CD4-positive, alpha-beta T cell treated with Interleukin-2 at 100 ng/mL for 4 hours (primary cell): ENCODE measurements around the gene JADE2.
"Not testable (repeated sequence)": the region's sequence is repeated elsewhere in the genome, so short reads cannot be mapped to it uniquely, and the experiment has no call there.

Experiments used
- DNase-seq: peaks from one replicate; pipeline ENCODE4 v3.0.0-alpha.2; 2020; ENCODE audit warnings: low spot score

The JADE2 gene

DNA sequence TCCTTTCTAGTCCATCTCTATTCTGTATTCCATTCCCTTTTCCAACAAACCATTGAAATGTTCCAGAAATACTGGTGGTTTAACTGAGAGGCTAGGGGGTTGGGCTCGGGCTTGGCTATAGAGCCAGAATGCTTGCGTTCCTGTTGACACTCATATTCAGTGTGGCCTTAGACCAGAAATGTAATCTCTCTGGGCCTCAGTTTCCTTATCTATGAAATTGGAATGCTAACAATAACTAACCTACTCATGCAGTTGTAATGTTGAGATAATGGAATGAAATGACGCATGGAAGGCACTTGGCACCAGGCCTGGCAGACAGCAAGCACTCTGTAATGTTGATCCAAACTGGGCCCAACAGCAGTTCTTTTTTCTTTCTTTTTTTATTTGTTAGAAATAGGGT lies 26.8 kb downstream of the JADE2 start:
- no peak for DNase-seq

DNA sequence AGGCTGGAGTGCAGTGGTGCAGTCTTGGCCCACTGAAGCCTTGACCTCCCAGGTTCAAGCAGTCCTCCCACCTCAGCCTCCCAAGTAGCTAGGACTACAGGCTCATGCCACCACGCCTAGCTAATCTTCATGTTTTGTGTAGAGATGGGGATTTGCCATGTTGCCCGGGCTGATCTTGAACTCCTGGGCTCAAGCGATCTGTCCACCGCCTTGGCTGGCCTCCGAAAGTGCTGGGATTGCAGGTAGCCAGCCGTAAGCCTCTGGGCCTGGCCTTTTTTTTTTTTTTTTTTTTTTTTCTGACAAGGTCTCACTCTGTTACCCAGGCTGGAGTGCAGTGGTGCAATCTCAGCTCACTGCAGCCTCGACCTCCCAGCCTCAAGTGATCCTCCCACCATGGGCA lies 27.2 kb downstream of the JADE2 start:
- not testable (repeated sequence) for DNase-seq

DNA sequence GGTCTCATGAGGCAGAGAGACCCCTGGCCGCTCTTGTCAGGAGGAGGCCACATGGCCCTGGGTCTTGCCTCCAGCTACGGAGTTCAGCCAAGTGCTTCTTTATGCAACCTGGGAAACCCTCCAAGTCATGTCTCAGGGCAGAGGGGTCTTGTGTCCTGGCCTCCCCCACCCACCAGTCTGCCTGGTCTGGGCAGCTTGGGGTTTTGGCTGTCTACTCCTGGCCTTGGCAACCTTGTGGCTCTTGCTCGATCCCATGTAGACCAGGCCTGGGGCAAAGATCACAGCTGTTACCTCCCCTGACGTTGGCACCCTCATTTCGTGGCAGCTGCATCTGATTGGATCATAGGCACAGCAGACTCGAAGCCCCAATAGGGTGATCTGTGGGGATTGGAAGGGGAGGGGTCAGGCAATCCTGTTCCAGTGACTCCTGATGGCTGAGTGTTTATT lies 28.4 kb downstream of the JADE2 start:
- DNase-seq, result no peak

DNA sequence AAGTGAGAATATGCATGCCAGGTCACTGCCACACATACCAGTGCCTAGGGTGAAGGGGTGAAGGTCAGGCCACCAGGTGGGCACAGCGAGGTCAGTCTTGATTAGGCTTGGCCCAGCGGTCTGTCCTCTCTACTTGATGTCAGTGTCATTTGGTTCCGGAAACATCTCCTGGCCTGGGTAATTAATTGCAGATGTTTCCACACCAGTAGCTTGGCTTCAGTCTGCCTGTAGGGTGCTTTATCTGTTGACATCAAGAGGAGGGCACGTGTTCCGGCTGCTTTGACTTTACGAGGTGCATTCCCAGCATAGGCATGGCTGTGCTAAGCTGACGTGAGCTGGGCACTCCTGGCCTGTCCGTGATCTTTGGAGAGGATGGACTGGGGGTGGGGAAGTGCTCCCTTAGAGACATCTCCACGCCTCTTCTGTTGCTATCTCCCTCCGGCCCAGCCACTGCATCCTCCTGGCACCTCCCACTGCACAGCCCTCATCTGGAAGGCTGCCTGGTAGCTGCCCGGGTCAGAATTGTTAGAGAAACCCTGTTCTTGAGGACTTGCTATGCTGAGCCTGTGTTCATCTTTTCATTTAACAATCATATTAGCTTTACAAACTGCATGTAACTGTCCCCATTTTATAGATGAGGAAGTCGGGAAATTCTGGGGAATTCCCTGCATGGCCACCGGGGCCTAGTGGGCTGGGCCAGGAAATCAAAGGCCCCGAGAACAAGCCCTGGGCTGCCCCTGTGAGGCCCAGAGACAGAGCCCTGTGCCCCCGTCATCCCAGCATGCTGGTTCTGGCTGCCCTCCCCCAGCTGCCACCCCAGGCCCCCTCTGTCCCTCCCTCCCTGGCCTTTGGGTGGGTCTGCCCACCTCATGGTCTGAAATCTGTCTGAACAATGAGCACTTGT lies 29.1 kb downstream of the JADE2 start:
- peak; percentile 55 for DNase-seq

DNA sequence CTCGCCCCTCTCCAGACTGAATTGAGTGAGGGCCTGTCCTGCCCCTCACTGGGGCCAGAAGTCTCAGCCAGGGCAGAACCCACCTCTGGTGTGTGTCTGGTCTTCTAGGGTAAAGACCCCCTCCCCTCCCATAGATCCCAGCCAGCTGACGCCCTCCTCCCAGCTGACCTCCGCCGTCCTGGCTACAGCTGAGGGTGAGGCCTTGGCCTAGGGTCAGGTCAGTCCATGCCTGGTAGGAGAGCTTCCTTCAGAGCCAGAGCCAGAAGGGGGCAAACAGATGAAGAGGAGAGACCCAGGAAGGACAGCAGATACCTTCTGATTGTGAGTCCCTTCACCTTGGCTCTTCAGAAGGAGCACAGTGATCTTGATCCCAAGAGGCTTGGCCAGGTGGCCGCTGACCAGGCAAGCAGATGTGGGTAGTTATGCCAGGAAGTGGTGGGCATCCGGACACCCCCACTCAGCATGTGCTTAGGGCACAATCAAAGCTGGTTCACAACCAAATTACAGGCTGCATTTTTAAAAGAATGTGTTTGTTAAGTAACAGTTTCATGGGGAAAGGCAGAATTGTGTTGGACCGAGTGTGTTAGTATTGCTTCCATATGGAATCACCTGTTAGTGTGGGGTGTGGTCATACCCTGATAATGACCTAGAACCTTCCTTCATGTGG lies 29.9 kb downstream of the JADE2 start:
- DNase-seq, result no peak

DNA sequence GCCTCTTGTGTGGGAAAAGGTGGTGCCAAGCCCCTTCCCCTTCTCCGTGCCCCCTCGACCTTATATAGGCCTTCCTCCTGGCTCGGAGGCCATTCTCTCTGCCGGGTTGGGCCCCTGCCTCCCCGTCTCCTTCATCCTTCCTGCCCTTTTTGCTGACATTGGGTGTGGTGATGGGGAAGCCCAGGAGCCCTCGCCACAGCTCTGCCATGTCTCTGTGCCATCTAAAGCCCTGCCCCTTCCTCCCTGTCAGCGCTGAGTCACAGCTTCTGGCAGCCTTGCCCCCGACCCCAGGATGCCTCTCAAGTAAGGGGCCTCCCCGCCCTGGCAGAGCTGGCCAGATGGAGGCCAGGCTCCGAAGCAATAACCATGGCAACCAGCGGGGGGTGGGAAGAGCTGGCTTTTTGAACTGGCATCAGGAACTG lies 30.4 kb downstream of the JADE2 start:
- DNase-seq, result peak; percentile 90

DNA sequence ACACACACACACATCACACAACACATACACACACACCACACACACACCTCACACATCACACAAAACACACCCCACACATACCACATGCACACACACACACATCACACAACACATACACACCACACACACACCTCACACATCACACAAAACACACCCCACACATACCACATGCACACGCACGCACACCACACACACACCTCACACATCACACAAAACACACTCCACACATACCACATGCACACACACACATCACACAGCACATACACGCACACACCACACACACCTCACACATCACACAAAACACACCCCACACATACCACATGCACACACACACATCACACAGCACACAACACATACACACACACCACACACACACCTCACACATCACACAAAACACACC lies 31.1 kb downstream of the JADE2 start:
- not testable (repeated sequence) for DNase-seq

DNA sequence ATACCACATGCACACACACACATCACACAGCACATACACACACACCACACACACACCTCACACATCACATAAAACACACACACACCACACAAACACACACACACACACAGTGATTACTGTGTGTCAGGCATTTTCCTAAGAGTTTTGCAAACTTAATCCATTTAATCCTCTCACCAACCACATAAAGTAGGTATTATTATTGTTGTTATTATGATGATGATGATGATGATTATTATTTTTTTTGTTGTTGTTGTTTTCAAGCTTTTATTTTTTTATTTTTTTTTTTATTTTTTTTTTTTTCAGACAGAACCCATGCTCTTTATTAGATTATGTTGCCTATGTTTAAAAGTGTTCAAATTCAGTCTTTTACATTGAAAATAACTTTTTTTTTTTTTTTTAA lies 31.5 kb downstream of the JADE2 start:
- DNase-seq, result no peak

DNA sequence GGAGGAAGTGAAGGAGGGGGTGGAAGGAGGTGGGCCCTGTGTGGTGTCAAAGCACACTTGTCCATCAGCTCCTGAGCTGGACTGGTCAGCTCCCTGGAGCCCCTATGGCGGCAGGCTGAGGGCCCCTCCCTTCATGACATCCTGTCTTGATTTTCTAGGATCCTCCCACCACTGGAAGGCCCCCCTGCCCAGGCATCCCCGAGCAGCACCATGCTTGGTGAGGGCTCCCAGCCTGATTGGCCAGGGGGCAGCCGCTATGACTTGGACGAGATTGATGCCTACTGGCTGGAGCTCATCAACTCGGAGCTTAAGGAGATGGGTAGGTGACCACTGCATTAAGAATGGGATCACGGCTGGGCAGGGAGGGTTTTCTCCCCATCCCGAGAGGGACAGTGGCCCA lies 34.2 kb downstream of the JADE2 start:
- DNase-seq, result no peak

DNA sequence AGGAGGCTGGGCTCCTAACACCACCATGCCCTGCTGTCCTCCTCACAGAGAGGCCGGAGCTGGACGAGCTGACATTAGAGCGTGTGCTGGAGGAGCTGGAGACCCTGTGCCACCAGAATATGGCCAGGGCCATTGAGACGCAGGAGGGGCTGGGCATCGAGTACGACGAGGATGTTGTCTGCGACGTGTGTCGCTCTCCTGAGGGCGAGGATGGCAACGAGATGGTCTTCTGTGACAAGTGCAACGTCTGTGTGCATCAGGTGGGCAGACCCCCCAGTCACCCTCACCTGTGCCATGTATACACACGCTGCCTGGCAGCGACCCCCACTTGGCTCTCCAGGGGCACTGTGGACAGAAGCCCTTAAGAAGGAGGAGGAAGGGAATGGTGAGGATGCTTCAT lies 35.2 kb downstream of the JADE2 start:
- DNase-seq, result no peak

DNA sequence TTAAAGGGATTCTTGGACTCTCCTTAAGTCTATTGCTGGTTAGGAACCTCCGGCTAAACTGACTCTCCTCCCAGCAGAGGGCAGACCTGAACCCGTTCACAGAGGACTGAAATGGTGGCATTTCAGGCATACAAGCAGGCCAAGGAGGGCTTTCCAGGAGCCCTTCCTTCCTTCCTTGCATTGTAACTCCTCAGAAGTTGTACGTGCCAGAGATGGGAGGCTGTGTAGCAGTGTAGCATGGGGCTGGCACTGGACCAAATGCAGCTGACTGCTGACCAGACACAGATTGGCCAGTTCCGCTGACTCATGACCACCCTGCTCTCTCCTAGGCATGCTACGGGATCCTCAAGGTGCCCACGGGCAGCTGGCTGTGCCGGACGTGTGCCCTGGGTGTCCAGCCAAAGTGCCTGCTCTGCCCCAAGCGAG lies 36.4 kb downstream of the JADE2 start:
- DNase-seq, result no peak

DNA sequence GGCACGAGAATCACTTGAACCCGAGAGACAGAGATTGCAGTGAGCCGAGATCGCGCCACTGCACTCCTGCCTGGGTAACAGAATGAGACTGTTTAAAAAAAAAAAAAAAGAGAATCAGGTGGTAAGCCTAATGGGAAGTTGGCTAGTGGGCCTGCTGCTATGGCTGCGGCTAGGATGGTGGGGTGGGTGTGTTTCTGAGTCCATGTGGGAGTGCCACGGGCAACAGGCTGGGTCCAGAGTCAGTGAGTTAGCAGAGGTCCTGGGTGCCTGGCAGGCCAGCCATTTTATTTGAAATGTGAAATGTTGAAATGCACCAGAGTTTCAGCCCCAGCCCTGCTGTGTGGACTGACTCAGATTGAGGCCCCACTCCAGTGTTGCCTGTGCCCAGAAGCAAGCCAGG lies 37.8 kb downstream of the JADE2 start:
- no peak for DNase-seq

DNA sequence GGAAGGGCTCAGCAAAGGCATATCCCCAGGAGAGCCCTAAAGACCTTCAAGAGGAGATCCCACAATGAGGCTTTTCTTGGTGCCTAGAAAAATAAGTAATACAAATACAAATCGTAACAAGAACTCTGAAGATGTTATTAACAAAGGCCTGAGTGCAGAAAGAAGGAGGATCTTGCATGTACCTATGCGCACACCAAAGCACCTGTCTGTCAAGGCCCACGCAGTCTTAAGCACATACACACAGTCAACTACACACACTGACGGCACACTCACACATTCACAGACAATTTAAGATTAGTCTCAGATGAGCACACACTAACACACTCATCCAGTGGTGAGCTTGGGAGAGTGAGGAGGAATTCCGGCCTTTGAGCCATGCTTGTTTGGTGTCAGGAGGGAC lies 38.5 kb downstream of the JADE2 start:
- DNase-seq, result no peak

DNA sequence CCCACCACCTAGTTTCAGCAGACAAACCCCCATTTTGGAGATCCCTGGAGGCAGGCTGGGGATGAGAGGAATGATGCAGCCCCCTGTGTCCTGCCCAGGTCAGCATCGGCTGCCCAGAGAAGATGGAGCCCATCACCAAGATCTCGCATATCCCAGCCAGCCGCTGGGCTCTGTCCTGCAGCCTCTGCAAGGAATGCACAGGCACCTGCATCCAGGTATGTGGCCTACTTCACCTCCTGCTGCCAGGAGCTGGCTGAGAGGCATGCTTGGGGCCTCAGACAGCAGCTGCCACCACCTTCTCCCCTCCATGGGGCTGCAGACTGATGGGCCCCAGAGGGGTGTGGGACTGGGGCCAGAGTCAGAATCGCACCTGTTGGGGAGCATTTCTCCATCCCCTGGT lies 38.9 kb downstream of the JADE2 start:
- no peak for DNase-seq

DNA sequence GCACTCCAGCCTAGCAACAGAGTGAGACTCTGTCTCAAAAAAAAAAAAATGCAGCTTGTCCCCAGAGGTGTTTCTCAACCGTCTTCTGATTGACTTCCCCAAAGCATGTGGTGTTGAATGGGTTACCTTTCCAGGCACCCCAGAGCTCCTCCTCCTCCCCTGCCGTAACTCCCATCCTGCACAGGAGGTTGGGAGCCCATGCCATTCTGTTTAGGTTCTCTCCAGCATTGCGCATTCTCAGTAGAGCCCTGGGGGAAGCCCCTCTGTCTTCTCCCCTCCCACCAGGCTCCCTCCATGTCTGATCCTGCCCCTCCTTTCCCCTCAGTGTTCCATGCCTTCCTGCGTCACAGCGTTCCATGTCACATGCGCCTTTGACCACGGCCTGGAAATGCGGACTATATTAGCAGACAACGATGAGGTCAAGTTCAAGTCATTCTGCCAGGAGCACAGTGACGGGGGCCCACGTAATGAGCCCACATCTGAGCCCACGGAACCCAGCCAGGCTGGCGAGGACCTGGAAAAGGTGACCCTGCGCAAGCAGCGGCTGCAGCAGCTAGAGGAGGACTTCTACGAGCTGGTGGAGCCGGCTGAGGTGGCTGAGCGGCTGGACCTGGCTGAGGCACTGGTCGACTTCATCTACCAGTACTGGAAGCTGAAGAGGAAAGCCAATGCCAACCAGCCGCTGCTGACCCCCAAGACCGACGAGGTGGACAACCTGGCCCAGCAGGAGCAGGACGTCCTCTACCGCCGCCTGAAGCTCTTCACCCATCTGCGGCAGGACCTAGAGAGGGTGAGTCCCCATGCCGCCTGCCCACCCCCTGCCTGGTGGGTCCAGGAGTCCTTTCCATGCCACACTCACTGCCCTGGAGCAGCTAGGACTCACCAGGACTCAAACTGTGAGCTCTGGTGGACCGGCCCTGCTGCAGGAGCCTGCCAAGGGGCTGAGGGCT lies 40.6 kb downstream of the JADE2 start:
- no peak for DNase-seq

DNA sequence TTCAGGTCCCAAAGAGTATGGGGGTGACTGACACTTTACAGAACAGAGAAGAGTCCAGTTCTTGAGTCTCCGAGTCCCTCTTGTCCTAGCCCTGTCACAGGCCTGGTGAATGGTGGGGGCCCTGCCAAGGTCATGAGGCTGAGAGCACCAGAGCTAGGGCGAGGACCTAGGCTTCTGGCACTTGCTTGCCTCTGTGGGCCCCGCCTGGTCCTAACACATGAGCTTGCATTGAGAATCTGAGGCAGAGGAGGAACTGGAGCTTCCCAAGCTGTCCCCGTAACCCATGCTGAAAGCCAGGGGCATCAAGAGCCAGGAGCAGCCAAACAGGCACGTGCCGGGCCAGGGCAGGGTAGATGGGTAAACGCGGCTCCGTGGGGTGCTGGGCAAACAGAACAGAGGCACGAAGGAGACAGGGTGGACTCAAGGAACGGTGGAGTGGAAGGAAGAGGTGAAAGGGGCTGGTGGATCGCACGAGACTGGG lies 41.3 kb downstream of the JADE2 start:
- no peak for DNase-seq

DNA sequence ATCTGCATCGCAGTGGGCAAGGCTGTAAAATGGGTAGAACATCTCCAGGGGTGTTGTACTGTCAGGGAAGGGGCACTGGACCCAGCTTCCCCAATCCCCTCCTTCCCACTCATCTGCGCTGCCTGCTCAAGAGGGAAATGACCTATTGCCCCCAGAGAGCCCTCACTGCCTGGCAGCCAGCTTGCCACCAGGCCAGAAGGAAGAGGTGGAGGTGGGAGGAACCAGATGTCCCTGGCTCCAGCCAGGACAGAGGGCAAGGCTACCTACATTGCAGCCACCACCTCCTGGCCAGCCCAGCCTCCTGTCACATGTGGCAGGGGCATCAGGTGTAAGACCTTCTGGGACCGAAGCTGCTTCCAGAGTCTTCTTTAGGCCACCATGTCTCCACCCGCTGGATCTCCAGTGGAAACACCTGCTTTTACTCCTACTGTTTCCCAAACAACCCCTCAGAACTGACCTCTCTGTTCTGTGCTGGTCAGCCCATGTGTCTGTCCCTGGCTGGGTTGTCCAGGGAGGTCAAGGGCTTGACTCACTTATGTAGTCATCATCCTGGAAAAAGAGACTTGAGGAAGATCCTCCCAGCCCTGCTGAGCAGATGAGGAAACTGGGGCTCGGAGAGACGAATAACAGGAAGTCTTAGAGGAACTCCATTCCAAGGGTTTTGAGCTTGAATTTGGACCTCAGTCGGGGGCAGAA lies 42.3 kb downstream of the JADE2 start:
- DNase-seq, result no peak

DNA sequence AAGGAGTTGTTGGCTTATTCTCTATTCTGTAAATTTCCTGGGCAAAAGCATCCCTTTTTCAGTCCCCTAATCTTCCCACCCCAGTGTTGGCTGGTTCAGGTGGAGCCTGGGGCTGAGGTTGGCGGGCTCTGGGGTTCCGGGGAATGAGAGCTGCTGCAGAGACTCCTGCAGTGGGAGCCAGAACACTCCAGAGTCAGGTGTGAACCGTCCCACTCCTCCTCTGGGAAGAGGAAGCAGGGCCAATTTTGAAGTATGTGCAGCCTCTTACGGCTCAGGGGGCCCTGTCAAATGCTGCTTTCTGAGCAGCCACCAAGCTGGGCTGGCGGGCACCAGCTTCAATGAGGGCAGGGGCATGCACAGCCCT lies 42.8 kb downstream of the JADE2 start:
- no peak for DNase-seq

DNA sequence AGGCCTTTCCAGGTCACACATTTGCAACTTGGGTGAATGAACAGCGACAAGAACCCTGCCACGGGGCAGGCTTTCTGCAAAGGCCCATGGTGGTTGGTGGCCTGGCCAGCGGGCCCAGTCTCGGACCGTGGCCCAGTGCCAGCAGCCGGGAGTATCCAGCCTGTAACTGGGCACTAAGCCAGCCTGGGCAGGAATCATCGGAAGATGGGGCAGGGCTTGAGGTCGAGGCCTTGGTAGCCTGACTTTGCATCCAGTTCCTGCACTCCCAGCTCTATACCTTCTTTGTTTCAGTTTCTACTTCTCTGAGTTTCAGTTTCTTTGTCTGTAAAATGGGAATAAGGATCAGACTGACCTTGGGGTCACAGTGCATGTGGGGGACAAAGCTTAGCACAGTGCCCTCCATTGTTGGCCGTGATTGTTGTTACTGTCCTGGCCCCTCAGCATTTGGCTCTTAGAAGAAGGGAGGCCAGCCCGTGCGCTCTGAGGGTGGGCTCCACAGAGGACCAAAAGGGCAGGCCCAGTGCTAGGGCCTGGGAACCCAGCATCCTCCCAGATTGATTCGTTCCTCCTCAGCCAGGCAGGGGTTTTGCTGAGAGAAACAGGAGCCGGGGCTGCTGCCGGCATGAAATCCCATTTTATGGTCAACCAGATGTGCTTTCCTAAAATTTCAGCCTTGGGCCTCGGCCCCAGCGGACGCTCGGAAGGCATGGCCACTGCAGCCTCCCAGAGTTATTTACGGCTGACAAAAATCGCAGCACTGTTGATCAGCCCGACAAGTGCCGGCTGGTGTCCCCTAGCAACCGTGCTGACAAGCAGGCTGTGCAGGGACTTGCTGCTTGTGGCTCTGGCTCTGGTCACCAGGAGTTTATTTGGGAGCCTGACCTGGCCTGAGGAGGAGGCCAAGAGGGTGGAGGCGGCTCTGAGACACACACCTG lies 43.6 kb downstream of the JADE2 start:
- DNase-seq, result no peak

DNA sequence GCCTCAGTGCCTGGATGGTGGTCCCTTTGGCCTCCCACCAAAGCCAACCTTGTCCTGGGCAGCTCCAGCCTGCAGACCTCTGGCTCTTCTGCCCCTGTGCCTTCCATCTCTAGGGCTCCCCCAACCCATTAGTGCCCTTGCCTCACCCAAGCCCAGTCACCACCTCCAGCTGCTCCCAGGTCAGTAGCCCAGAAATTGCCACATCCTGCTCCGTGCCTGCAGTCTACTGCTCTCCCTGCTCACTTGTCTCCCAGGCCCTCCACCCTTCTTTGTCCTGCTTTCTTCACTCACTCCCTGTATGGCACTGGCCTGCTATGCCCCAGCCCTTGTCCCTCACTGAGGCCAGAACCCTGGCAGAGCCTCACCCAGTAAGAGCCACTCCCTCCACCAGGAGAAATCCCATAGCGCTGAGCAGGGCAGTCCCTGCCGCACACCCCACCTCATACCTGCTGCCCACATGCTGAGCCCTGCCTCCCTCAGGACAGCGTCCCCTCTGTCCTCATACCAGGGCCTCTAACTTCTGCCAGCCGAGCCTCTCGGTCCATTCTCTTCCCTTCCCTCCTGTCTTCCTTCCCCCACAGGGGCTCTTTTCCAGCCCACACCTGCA lies 44.4 kb downstream of the JADE2 start:
- DNase-seq, result no peak
